ENCODE measurements around the gene ARL15.

DNA sequence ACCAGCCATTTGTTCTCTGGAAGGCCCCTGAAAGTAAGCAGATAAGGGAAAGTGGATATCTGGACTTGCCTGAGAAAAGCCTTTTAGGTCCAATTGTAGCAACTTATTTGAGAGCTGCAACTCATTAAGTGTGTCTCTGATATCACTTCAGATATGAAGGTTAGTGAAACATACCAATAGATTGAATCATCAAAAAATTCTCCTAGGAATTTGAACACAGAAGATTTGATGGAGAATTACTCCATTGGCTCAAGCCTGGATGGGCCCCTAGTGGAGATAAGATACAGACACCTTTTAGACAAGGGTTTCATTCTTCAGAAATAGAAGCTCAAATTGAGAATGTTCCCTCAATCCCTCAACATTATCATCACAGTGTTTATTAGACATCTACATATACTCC, 393.3 kb downstream of the ARL15 start:
- TF ChIP-seq, protein P1, sequence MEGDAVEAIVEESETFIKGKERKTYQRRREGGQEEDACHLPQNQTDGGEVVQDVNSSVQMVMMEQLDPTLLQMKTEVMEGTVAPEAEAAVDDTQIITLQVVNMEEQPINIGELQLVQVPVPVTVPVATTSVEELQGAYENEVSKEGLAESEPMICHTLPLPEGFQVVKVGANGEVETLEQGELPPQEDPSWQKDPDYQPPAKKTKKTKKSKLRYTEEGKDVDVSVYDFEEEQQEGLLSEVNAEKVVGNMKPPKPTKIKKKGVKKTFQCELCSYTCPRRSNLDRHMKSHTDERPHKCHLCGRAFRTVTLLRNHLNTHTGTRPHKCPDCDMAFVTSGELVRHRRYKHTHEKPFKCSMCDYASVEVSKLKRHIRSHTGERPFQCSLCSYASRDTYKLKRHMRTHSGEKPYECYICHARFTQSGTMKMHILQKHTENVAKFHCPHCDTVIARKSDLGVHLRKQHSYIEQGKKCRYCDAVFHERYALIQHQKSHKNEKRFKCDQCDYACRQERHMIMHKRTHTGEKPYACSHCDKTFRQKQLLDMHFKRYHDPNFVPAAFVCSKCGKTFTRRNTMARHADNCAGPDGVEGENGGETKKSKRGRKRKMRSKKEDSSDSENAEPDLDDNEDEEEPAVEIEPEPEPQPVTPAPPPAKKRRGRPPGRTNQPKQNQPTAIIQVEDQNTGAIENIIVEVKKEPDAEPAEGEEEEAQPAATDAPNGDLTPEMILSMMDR (IDR thresholded peaks at IDR 0.05; ENCODE audit: insufficient read depth, low read length): no peak
- TF ChIP-seq POLR2AphosphoS5 (IDR thresholded peaks at IDR 0.05; ENCODE audit: low read depth) (no peak), SPI1 (IDR thresholded peaks at IDR 0.05; ENCODE audit: borderline replicate concordance, low read depth) (no peak)
- TF ChIP-seq, protein P2, sequence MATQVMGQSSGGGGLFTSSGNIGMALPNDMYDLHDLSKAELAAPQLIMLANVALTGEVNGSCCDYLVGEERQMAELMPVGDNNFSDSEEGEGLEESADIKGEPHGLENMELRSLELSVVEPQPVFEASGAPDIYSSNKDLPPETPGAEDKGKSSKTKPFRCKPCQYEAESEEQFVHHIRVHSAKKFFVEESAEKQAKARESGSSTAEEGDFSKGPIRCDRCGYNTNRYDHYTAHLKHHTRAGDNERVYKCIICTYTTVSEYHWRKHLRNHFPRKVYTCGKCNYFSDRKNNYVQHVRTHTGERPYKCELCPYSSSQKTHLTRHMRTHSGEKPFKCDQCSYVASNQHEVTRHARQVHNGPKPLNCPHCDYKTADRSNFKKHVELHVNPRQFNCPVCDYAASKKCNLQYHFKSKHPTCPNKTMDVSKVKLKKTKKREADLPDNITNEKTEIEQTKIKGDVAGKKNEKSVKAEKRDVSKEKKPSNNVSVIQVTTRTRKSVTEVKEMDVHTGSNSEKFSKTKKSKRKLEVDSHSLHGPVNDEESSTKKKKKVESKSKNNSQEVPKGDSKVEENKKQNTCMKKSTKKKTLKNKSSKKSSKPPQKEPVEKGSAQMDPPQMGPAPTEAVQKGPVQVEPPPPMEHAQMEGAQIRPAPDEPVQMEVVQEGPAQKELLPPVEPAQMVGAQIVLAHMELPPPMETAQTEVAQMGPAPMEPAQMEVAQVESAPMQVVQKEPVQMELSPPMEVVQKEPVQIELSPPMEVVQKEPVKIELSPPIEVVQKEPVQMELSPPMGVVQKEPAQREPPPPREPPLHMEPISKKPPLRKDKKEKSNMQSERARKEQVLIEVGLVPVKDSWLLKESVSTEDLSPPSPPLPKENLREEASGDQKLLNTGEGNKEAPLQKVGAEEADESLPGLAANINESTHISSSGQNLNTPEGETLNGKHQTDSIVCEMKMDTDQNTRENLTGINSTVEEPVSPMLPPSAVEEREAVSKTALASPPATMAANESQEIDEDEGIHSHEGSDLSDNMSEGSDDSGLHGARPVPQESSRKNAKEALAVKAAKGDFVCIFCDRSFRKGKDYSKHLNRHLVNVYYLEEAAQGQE (IDR thresholded peaks at IDR 0.05; ENCODE audit: insufficient replicate concordance, low read depth): no peak
